Stomach smooth muscle (tissue), 2 donors: Measurements from ENCODE around the gene GREM2.

Experiments used
- H3K27ac ChIP-seq: one replicate; pipeline ENCODE4 v1.7.0; 2013; ENCODE audit warnings: mild to moderate bottlenecking, low read length, inconsistent platforms
- H3K27me3 ChIP-seq, 2 donors: one replicate each; pipeline ENCODE4 v1.7.0; 2013; ENCODE audit warnings: low read length in 2 of 2; ENCODE audit not compliant: insufficient read depth in 2 of 2, control insufficient read depth in 1 of 2
- H3K36me3 ChIP-seq, 2 donors: one replicate each; pipeline ENCODE4 v1.7.0; 2013; ENCODE audit warnings: low read length in 2 of 2; ENCODE audit not compliant: control insufficient read depth in 2 of 2, insufficient read depth in 2 of 2
- H3K4me1 ChIP-seq: one replicate; pipeline ENCODE4 v1.7.0; 2013; ENCODE audit warnings: low read length; ENCODE audit not compliant: control insufficient read depth, insufficient read depth
- H3K4me3 ChIP-seq, 2 donors: one replicate each; pipeline ENCODE4 v1.7.0; 2013; ENCODE audit warnings: low read length in 2 of 2
- H3K9ac ChIP-seq, 2 donors: one replicate each; pipeline ENCODE4 v1.7.0; 2013; ENCODE audit warnings: low read length in 2 of 2, mild to moderate bottlenecking in 1 of 2
- H3K9me3 ChIP-seq, 2 donors: one replicate each; pipeline ENCODE4 v1.7.0; 2013; ENCODE audit warnings: low read length in 2 of 2; ENCODE audit not compliant: control insufficient read depth in 2 of 2
- donor health status: healthy.
- donor health status: Pancreatic carcinoma.

Gene GREM2

DNA sequence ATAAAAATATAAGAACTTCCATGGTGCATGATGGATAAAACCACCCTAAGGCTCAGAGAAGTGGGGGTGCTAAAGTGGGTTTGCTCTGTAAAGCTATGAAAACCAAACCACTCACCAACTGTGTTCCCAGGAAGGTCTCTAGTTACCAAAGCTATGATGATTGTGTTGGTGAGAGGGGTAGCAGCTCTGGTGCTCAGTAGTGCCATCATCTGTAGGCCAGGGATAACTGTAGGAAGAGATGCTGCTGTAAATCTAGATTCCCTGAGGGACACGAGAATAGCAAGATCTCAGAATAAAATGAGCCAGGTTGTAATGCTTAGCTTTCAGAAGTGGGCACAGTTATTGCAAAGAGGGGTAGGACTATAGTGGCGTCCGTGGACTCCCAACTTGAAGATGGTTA lies 124.5 kb downstream of the GREM2 start:
- Histone ChIP-seq H3K4me3 (no peak overlapping the region), H3K4me1 (no peaks in the 10 kb centered on the region), H3K27ac (no peak overlapping the region), H3K9ac (no peak overlapping the region), H3K27me3 (no peaks in the 10 kb centered on the region), H3K36me3 (no peaks in the 10 kb centered on the region), H3K9me3 (no peaks in the 10 kb centered on the region)

DNA sequence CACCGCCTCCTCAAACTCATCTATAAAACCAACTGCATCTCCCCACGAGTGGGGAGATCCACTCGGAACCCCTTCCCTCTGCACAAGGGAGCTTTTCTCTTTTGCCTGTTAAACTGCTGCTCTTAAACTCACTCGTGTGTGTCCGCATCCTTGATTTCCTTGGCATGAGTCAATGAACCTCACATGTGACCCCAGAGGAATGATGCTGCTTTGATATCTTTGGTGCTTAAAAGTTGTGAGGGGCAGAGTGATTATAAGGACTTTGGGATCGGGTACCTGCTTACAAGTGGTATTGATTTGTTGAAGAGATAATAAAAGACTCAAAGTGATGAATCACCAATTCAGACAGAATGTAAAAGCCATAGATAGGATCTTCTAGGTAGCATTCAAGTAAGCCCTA lies 125.3 kb downstream of the GREM2 start:
- Histone ChIP-seq H3K4me1 (no peaks in the 10 kb centered on the region), H3K27ac (no peak overlapping the region), H3K27me3 (no peaks in the 10 kb centered on the region), H3K4me3 (no peak overlapping the region), H3K9me3 (no peaks in the 10 kb centered on the region), H3K36me3 (no peaks in the 10 kb centered on the region), H3K9ac (no peak overlapping the region)

DNA sequence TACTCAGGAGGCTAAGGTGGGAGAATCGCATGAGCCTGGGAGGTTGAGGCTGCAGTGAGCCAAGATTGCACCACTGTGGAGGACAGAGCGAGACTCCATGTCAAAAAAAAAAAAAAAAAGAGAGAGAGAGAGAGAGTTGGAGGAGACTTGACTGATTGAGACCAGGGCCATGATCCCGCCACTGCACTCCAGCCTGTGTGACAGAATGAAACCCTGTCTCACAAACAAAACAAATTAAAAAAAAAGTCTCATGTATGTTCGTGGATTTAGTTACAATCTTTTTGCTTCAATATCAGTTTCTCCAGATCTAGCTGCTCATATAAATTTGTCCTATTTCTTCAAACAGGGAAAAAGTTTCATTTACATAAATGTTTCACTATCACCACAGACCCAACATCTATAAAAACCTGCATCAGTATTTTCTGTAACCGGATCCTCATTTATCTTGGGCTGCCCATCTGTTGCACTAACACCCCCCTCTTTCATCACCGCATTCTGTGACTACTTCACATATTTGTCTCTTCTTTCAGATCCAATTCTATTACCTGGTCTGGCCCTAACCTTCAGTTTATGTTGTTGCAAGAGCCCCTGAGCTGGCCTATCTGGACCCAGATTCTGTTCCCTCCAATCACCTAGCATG lies 127.0 kb downstream of the GREM2 start:
- H3K36me3 ChIP-seq, result no peaks in the 10 kb centered on the region
- H3K27ac ChIP-seq, result no peak overlapping the region
- H3K27me3 ChIP-seq, result no peaks in the 10 kb centered on the region
- no peaks in the 10 kb centered on the region for H3K9me3 ChIP-seq
- H3K9ac ChIP-seq, result no peak overlapping the region
- no peak overlapping the region for H3K4me3 ChIP-seq
- no peaks in the 10 kb centered on the region for H3K4me1 ChIP-seq

DNA sequence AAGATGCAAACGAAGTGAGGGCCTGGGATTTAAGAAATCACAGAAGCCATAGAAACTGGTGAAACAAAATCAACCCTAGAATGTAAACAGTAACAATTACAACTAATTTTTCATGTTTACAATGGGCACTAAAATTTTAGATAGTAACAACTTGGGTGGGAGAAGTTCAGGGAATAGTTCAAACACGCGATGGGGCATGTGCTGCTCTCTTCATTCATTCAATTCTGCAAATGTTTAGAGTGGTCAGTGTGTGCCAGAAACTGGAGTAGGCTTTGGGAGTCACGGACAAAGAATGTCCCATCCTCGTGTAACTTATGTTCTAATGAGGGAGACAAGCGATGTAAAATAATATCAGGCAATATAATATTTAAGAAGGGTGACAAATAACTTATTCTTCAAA lies 133.4 kb downstream of the GREM2 start:
- Histone ChIP-seq H3K4me3 (no peak overlapping the region), H3K27ac (no peak overlapping the region), H3K4me1 (no peaks in the 10 kb centered on the region), H3K27me3 (no peaks in the 10 kb centered on the region), H3K9ac (no peak overlapping the region), H3K36me3 (no peaks in the 10 kb centered on the region), H3K9me3 (no peaks in the 10 kb centered on the region)

DNA sequence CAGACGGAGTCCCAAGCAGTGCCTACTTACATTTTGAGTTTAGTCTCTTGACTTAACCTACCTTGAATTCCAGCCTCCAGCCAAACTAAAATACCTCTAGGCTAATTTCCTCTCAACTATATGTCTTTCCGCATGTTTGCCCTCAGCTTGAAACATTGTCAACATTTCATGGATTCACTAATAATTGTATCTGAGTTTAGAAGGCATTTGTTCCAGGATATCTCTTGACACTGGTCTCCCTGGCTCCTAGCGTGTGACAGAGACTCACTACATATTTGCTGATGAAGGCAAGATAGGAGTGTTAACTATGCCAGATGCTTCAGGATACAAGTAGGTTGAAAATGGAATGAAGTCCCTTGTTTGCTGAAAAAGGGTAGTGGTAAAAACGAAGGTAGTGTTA lies 136.1 kb downstream of the GREM2 start:
- Histone ChIP-seq H3K27ac (no peak overlapping the region), H3K9ac (no peak overlapping the region), H3K36me3 (no peaks in the 10 kb centered on the region), H3K9me3 (no peaks in the 10 kb centered on the region), H3K27me3 (no peaks in the 10 kb centered on the region), H3K4me3 (no peak overlapping the region), H3K4me1 (no peaks in the 10 kb centered on the region)

DNA sequence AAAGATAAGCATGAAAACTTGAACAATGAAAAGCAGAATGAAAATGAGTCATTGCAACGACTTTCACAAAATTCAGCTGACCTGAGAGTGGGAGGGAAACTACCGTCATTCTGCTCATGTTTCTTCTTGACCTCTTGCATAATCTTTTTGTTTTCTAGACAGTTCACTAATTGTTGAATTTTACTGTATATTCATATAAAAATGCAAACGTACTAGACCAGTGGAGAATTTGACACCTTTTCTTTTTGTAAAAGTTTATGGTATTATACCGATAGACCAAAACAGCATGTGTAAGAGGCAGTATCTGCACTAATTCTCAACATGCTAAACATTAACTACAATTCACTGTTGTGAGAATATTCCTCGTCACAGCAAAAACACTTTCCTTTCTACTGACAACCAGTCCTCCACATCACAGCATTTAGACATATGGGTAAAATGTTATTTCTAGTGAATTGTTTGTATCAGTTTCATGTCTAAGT lies 137.8 kb downstream of the GREM2 start:
- Histone ChIP-seq H3K9me3 (no peaks in the 10 kb centered on the region), H3K27ac (no peak overlapping the region), H3K4me3 (no peak overlapping the region), H3K36me3 (no peaks in the 10 kb centered on the region), H3K9ac (no peak overlapping the region), H3K27me3 (no peaks in the 10 kb centered on the region), H3K4me1 (no peaks in the 10 kb centered on the region)

DNA sequence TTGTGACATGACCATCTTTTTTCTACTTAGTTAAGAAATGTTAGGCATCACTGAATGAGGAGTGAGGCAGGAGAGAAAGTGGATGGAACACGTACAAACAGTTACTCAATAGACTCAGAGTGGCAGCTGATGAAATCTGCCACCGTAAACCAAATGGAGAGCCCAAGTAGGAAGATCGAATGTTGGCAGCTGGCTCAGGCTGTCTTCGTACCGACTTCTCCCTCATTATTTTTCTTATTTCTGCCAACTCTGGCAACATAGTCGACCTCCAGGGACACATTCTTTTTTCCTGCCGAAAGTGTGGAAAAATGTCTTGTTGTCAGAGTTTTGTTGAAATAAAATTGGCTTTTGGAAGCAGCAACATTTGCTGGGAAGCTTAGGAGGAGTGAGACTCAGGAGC lies 143.3 kb downstream of the GREM2 start:
- Histone ChIP-seq H3K9ac (no peak overlapping the region), H3K27ac (no peak overlapping the region), H3K4me3 (no peak overlapping the region)

DNA sequence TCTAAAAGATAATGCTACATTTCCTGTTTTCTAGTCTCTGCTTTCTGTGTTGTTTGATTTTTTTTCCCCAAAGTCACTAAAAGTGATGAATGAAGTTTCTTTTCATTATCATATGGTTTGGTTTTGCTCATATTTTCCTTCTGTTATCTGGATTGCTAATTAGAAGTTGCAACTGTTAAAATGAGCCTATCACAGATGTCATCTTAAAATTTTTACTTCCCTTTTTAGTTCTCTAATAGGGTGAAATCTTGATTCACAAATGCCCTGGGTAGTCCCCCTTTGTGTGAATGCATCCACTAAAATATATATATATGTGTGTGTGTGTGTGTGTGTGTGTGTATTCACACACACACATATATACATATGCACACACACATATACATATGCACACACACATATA lies 144.1 kb downstream of the GREM2 start:
- Histone ChIP-seq H3K4me3 (no peak overlapping the region), H3K27me3 (no peaks in the 10 kb centered on the region), H3K27ac (no peak overlapping the region), H3K9me3 (no peaks in the 10 kb centered on the region), H3K36me3 (no peaks in the 10 kb centered on the region), H3K9ac (no peak overlapping the region), H3K4me1 (no peaks in the 10 kb centered on the region)

More for the DNA sequence above, 143.3 kb downstream of the GREM2 start:
- no peaks in the 10 kb centered on the region for H3K36me3 ChIP-seq
- H3K4me1 ChIP-seq, result no peaks in the 10 kb centered on the region
- H3K27me3 ChIP-seq, result no peaks in the 10 kb centered on the region
- no peaks in the 10 kb centered on the region for H3K9me3 ChIP-seq

DNA sequence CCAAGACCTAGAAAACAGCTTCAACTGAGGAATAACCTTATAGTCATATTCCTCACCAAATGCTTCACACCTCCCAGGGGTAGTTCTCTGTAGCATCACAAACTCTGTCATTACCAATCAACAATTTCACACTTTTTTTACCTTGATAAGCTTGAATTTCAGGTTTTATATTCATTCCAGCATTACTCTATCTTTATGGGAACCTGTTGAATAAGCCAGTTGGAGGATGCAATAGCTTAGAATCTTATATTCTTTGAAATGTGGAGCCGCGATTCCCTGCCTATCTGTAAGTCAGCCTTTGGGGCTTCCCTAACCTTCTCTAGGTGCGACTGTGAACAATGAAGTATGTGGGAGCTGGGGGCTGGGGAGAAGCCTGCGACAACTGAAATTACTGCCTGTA lies 145.4 kb downstream of the GREM2 start:
- no peaks in the 10 kb centered on the region for H3K4me1 ChIP-seq
- no peak overlapping the region for H3K4me3 ChIP-seq
- no peaks in the 10 kb centered on the region for H3K27me3 ChIP-seq
- no peaks in the 10 kb centered on the region for H3K9me3 ChIP-seq
- no peaks in the 10 kb centered on the region for H3K36me3 ChIP-seq
- no peak overlapping the region for H3K9ac ChIP-seq
- H3K27ac ChIP-seq, result no peak overlapping the region

DNA sequence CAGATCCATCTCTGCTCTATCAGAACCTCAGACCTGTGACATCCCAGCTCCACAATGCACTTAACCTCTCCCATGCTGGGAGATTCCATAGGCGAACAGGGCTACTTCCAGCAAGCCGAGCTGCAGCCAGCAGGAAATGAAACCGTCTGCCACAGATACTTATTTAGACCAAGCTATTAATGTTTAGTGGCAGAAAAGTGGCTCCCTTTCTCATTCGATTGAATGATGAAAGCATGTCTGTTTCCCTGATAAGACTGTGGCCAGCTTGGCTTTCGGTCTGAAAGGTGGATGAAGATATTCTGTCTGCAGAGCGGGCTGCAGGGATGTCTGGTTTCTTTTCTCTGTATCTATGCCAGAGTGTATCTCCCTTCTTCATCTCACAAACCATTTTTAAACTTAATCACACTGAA lies 146.4 kb downstream of the GREM2 start:
- H3K4me1 ChIP-seq, result no peaks in the 10 kb centered on the region
- peak overlapping the region in 1 of 2 donors; percentile 21 for H3K9ac ChIP-seq
- H3K27ac ChIP-seq, result no peak overlapping the region
- H3K9me3 ChIP-seq, result no peaks in the 10 kb centered on the region
- peak overlapping the region; percentile 56 to 62 for H3K4me3 ChIP-seq
- H3K27me3 ChIP-seq, result no peaks in the 10 kb centered on the region
- H3K36me3 ChIP-seq, result no peaks in the 10 kb centered on the region

DNA sequence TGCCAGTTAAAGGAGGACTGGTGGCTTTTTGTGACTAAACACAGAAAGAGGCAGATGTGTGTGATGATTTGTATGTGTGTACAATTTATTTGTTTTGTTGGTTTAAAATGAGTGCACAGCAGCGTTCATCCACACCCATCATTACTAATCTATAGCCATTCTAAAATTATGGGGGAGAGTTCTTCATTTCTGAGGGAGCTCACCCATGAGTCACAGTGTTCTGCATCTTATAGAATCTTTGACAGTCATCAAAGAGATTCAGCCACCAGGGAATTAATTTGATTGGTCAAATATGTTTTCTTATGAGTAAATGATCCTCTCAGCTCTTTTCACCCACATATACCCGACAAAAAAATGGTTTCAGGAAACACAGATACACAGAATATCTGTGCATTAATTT lies 147.9 kb downstream of the GREM2 start:
- Histone ChIP-seq H3K27ac (no peak overlapping the region), H3K27me3 (no peaks in the 10 kb centered on the region), H3K4me1 (no peaks in the 10 kb centered on the region), H3K9me3 (no peaks in the 10 kb centered on the region), H3K36me3 (no peaks in the 10 kb centered on the region), H3K4me3 (no peak overlapping the region), H3K9ac (no peak overlapping the region)
